ENCODE data around the gene APOBEC2.

DNA sequence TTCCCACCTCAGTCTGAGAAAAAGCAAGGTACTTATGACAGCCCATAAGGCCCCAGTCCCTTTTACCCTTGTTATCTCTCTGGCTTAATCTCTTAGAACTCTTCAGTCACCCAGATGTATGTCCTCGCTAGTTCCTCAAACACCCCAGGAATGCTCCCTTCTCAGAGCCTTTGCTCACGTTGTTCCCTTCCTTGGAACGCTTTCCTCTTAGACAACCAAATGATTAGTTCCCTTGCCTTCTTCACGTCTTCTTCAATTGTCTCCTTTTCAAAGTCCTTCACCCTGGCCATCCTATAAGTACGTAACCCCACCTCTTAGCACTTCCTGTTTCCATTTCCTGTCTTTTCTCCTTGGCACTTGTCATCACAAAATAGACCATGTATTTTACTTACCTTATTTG lies 1.1 kb upstream of the APOBEC2 start:
- no peak for TF ChIP-seq POLR2A (IDR thresholded peaks at IDR 0.05)
- TF ChIP-seq, protein P1, sequence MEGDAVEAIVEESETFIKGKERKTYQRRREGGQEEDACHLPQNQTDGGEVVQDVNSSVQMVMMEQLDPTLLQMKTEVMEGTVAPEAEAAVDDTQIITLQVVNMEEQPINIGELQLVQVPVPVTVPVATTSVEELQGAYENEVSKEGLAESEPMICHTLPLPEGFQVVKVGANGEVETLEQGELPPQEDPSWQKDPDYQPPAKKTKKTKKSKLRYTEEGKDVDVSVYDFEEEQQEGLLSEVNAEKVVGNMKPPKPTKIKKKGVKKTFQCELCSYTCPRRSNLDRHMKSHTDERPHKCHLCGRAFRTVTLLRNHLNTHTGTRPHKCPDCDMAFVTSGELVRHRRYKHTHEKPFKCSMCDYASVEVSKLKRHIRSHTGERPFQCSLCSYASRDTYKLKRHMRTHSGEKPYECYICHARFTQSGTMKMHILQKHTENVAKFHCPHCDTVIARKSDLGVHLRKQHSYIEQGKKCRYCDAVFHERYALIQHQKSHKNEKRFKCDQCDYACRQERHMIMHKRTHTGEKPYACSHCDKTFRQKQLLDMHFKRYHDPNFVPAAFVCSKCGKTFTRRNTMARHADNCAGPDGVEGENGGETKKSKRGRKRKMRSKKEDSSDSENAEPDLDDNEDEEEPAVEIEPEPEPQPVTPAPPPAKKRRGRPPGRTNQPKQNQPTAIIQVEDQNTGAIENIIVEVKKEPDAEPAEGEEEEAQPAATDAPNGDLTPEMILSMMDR (IDR thresholded peaks at IDR 0.05) = no peak

All from lower leg skin (tissue), 3 donors.